GM23248 (cell line): Measurements from ENCODE around the gene SDR42E1.

Source experiments
- EZH2 ChIP-seq: fragments of 200-600 bp; sonication (generic); IDR thresholded peaks from 2 replicates; pipeline ENCODE4 v1.6.1; 2018; ENCODE audit warnings: antibody characterized with exemption, mild to moderate bottlenecking; ENCODE audit not compliant: insufficient read depth, poor library complexity, severe bottlenecking
- EZH2phosphoT487 ChIP-seq: fragments of 200-600 bp; sonication (generic); IDR thresholded peaks from 2 replicates; pipeline ENCODE4 v1.6.1; 2018; ENCODE audit warnings: antibody characterized with exemption, moderate library complexity, mild to moderate bottlenecking, low read depth; ENCODE audit not compliant: insufficient read depth

GRCh38 chr16:82045465-82045864, 34.2 kb upstream of the SDR42E1 start:
- TF ChIP-seq EZH2phosphoT487 = no peak
- no peak for TF ChIP-seq EZH2
